Fibroblast of gingiva (primary cell): ENCODE data around the gene SPATA6.

Source experiments
- DNase-seq: peaks from one replicate; pipeline ENCODE4 v3.0.0-alpha.2; 2011; ENCODE audit warnings: low read depth

Gene SPATA6

DNA sequence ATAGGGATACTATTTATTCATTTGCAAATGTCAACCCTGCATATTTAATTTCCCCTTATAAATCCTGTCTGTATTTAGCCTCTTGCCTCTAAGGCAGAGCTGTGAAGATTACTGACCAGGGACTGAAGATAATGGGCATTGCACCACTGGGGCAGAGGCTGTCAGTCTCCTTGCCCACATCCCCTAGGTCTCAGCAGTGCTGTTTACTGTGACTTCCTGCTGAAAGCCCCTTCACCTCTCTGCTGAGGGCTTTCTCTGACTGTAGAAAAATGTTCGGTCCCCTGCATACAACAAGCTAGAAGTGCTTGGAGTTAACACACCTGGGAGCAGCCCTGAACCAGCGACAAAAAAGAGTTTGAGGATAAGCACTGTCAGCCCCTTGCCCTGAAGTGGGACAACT, 220.7 kb downstream of the SPATA6 start:
- no peak for DNase-seq

DNA sequence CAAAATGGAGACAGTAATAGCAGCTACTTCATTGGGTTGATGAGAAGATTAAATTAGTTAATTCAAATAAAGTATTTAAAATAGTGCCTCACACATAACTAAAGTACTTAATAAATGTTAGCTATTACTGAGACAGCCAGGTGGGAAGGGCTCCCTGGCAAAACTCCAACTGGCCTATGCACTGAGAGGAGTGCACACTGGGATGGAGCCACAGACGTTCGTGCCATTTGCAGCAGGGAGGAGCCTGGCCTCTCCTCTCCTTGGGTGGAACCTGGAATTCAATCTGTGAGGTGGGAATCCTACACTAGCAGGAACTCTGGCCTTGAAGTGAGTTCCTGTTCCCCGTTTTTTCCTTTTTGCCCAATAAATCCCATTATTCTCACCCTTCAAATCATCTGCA, 221.4 kb downstream of the SPATA6 start:
- DNase-seq: no peak

DNA sequence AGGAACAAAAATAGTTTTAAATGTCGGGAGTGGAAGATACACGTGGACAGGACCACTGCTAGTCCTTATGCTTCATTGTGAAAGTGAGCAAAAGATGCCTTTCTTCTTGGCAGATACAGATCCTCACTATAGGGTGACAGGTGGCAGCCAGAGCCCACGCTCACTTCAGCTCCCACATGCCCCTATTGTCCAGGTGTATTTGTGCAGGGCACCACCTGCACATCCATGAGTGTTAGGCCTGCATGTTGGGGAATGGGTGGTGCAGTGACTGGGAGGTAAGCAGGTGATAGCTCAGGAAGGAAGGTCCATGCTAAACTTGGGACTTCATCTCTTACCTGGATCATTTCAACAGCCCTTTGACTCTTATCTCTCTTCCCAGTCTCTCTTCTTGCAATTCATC, 222.1 kb downstream of the SPATA6 start:
- no peak for DNase-seq

DNA sequence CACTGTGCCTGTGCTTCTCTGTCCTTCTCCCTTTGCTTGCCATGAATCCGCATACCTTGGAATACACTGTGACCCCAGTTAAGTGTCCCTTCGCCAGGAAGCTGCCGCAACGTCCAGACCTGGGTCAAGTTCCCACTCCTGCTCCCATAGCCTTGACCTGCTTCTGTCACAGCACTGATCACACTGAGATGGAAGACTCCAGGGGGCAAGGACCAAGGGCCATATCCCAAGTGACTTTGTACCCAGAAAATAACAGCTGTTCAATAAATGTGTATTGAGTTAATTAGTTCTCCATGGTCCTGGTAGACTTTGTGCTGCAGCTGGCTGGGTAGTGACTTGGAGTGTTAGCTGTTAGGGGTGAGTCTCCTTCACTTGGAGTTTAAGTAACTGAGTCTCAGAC, 223.6 kb downstream of the SPATA6 start:
- DNase-seq: no peak

DNA sequence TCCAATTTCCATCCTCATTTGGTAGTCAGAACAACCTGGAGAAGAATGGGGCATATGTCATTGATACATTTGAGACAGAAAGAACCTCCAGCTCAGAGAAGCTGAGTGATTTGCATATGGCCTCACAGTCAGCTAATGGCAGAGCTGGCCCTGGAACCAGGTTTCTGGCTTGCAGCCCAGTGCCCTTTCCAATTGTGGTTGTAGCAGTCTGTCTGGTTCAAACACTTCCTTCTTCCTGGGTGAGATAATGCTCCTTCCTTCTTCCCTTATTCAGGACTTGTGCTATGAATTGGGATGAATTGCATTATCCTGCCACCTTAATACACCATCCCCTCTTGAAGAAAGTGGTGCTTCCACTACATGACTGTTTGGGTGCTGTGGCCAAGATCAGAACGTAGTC, 225.3 kb downstream of the SPATA6 start:
- DNase-seq: no peak
